Measurements from ENCODE around the gene CALHM5. TPM values are rescaled to one million over a fixed set of nuclear protein-coding genes. Genes with fewer than 3 reads are reported as not detected.

CALHM5 gene
- total RNA-seq, 1 experiment from 2014 or later, result not detected

DNA sequence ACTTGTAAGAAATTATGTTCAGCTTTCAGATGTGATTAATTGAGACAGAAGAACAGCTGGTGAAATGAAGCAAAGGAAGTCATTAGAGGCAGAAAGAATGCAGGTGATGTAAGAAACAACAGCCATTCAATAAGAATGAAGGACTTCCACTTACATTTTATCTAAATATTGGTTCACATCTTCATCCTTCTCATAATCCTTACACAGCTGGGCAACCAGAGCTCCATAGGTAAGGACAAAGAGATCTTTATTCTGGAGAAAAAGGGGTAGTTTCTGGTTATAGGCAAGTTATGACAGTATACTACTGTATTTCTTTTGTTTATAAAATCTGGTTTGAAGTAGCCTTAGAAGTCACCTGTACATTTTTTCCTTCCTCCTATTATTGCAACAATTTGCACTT, 31.7 kb downstream of the CALHM5 start:
- ChIA-PET POLR2A (ENCODE audit: unreplicated experiment) (no interaction called here), CTCF (no interaction called here)
- Histone ChIP-seq H3K4me2 (ENCODE audit: low read length) (no peak overlapping the region), H3K9ac (ENCODE audit: low read length) (no peak overlapping the region), H3F3A (ENCODE audit: low read length, unreplicated experiment) (no peaks in the 10 kb centered on the region), H2AFZ (ENCODE audit: low read length) (no peak overlapping the region), H3K4me3 (ENCODE audit: low read length) (no peak overlapping the region), H3K79me2 (ENCODE audit: low read length) (no peaks in the 10 kb centered on the region), H3K27me3 (ENCODE audit: low read length) (peaks cover 8% of the 10 kb centered on the region; the same call in 1 of the 2 replicates), H3K27ac (ENCODE audit: low read length) (no peak overlapping the region), H3K9me3 (ENCODE audit: low read length) (no peaks in the 10 kb centered on the region), H3K36me3 (ENCODE audit: low read depth, low read length) (no peaks in the 10 kb centered on the region), H4K20me1 (ENCODE audit: low read length) (no peaks in the 10 kb centered on the region), H3K9me2 (replicated peaks; ENCODE audit: low read length) (no peaks in the 10 kb centered on the region), H3K4me1 (ENCODE audit: insufficient read depth, low read length) (no peaks in the 10 kb centered on the region)
- no peak for ATAC-seq
- DNase-seq, result no peak
- BruUV-seq (replicated peaks), result no TSS peak
- TF ChIP-seq EZH2 (IDR thresholded peaks at IDR 0.05; ENCODE audit: low read length, unreplicated experiment) (no peak), EZH2phosphoT487 (IDR thresholded peaks at IDR 0.05; ENCODE audit: borderline replicate concordance, low read length) (no peak)
- TF ChIP-seq, protein P1, sequence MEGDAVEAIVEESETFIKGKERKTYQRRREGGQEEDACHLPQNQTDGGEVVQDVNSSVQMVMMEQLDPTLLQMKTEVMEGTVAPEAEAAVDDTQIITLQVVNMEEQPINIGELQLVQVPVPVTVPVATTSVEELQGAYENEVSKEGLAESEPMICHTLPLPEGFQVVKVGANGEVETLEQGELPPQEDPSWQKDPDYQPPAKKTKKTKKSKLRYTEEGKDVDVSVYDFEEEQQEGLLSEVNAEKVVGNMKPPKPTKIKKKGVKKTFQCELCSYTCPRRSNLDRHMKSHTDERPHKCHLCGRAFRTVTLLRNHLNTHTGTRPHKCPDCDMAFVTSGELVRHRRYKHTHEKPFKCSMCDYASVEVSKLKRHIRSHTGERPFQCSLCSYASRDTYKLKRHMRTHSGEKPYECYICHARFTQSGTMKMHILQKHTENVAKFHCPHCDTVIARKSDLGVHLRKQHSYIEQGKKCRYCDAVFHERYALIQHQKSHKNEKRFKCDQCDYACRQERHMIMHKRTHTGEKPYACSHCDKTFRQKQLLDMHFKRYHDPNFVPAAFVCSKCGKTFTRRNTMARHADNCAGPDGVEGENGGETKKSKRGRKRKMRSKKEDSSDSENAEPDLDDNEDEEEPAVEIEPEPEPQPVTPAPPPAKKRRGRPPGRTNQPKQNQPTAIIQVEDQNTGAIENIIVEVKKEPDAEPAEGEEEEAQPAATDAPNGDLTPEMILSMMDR (conservative IDR thresholded peaks at IDR 0.05; ENCODE audit: low read depth, low read length), result no peak
- intact Hi-C loops (cut with micrococcal nuclease), result no loop called here

DNA sequence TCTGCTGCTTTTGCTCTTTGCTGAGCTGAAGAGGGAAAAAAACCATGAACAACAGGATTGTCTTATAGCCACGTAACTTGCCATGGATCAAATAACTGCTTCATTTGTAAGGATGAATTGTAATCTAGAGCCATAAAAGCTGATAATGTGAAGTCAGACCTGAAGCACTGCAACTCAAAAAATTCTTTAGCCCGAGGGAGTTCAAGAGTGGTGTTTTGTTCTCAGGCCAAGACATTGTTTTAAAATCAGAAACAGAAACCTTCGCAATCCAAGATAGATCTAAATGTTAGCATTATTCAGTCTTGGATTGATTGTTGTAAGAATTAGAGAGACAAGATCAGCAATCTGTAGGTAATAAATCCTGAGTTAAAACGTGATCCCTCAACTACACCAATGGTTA, 34.2 kb downstream of the CALHM5 start, which contains the start of gene TRAPPC3L:
TSS of gene TRAPPC3L (minus strand) at position 34 of the 400 bp plus-strand sequence. CDS start 170 bp downstream, outside the sequence.
- no peak within 1 kb of the TSS for H2AFZ ChIP-seq (ENCODE audit: low read length)
- H3K79me2 ChIP-seq (ENCODE audit: low read length), result no peaks in the 10 kb centered on the region
- no peak for DNase-seq
- H3K9me2 ChIP-seq (replicated peaks; ENCODE audit: low read length), result no peaks in the 10 kb centered on the region
- H3K27ac ChIP-seq (ENCODE audit: low read length), result no peak within 1 kb of the TSS
- H3K27me3 ChIP-seq (ENCODE audit: low read length), result peaks cover 8% of the 10 kb centered on the region; the same call in 1 of the 2 replicates
- no peaks in the 10 kb centered on the region for H3F3A ChIP-seq (ENCODE audit: low read length, unreplicated experiment)
- intact Hi-C loops (cut with micrococcal nuclease), result no loop called here
- BruUV-seq (replicated peaks), result no TSS peak
- ChIA-PET CTCF (no interaction called here), POLR2A (ENCODE audit: unreplicated experiment) (no interaction called here)
- no peaks in the 10 kb centered on the region for H3K9me3 ChIP-seq (ENCODE audit: low read length)
- no peak within 1 kb of the TSS for H3K4me2 ChIP-seq (ENCODE audit: low read length)
- no peak within 1 kb of the TSS for H3K4me3 ChIP-seq (ENCODE audit: low read length)
- no peaks in the 10 kb centered on the region for H4K20me1 ChIP-seq (ENCODE audit: low read length)
- H3K9ac ChIP-seq (ENCODE audit: low read length), result no peak within 1 kb of the TSS
- no peaks in the 10 kb centered on the region for H3K4me1 ChIP-seq (ENCODE audit: insufficient read depth, low read length)
- TF ChIP-seq EZH2phosphoT487 (IDR thresholded peaks at IDR 0.05; ENCODE audit: borderline replicate concordance, low read length) (no peak), EZH2 (IDR thresholded peaks at IDR 0.05; ENCODE audit: low read length, unreplicated experiment) (no peak)
- TF ChIP-seq, protein P1 (conservative IDR thresholded peaks at IDR 0.05; ENCODE audit: low read depth, low read length), result no peak
- no peaks in the 10 kb centered on the region for H3K36me3 ChIP-seq (ENCODE audit: low read depth, low read length)
- ATAC-seq, result no peak

DNA sequence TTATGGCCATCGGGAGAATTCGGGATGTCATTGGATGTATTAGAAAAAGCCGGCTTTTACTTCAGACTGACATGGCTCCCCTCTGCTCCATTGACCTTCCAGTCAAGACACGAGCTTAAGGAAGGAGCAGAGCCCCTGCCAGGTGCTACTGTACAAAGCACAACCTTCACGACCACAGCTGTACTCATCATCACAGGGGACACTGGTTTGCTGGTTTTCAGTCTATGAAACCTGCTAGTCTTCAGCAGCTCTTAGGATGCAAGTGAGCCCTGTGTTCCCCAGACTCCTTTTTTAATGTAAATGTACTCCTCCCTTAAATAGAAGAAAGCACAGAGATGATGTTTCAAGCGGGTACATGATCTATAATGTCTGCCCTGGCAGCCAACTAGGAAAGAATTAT, 35.9 kb downstream of the CALHM5 start:
- Histone ChIP-seq H3K4me1 (ENCODE audit: insufficient read depth, low read length) (no peaks in the 10 kb centered on the region), H3F3A (ENCODE audit: low read length, unreplicated experiment) (no peaks in the 10 kb centered on the region), H2AFZ (ENCODE audit: low read length) (no peak overlapping the region), H3K27ac (ENCODE audit: low read length) (no peak overlapping the region), H4K20me1 (ENCODE audit: low read length) (no peaks in the 10 kb centered on the region), H3K79me2 (ENCODE audit: low read length) (no peaks in the 10 kb centered on the region), H3K36me3 (ENCODE audit: low read depth, low read length) (no peaks in the 10 kb centered on the region), H3K9me2 (replicated peaks; ENCODE audit: low read length) (no peaks in the 10 kb centered on the region), H3K27me3 (ENCODE audit: low read length) (peaks cover 8% of the 10 kb centered on the region; the same call in 1 of the 2 replicates), H3K9ac (ENCODE audit: low read length) (no peak overlapping the region), H3K9me3 (ENCODE audit: low read length) (no peaks in the 10 kb centered on the region), H3K4me2 (ENCODE audit: low read length) (no peak overlapping the region), H3K4me3 (ENCODE audit: low read length) (no peak overlapping the region)
- POLR2A ChIA-PET (ENCODE audit: unreplicated experiment), result no interaction called here
- no peak for DNase-seq
- intact Hi-C loops (cut with micrococcal nuclease), result no loop called here
- TF ChIP-seq EZH2phosphoT487 (IDR thresholded peaks at IDR 0.05; ENCODE audit: borderline replicate concordance, low read length) (no peak), EZH2 (IDR thresholded peaks at IDR 0.05; ENCODE audit: low read length, unreplicated experiment) (no peak)
- TF ChIP-seq, protein P1 (conservative IDR thresholded peaks at IDR 0.05; ENCODE audit: low read depth, low read length), result no peak
- CTCF ChIA-PET, result no interaction called here
- ATAC-seq, result no peak
- no TSS peak for BruUV-seq (replicated peaks)

Measured in PC-3 (cell line).